Measurements from ENCODE around the gene DDX46. TPM values are rescaled to one million over a fixed set of nuclear protein-coding genes. Genes with fewer than 3 reads are reported as not detected.

DDX46 gene
- total RNA-seq, 1 donor from 2014 or later: 73.2 TPM

- peak; percentile 70 for DNase-seq (ENCODE audit: low spot score, unreplicated experiment)
- Mint-ChIP-seq H3K4me3 (ENCODE audit: low read depth) (peak within 1 kb of the TSS; percentile 93), H3K9me3 (ENCODE audit: low read depth) (no peaks in the 10 kb centered on the region), H3K4me1 (ENCODE audit: low read depth) (peaks cover 21% of the 10 kb centered on the region), H3K27ac (peak within 1 kb of the TSS; percentile 97), H3K36me3 (ENCODE audit: insufficient read depth) (peaks cover 3% of the 10 kb centered on the region), H3K27me3 (no peaks in the 10 kb centered on the region)
- no peak for TF ChIP-seq CTCF (IDR thresholded peaks at IDR 0.05; ENCODE audit: unreplicated experiment)
Measured at GRCh38 chr5:134873987-134874830, 115.6 kb downstream of the DDX46 start, which contains the start of gene TXNDC15. TSS of gene TXNDC15 (plus strand) at chr5:134874371. CDS start at chr5:134874428, 57 bp downstream.

DNA sequence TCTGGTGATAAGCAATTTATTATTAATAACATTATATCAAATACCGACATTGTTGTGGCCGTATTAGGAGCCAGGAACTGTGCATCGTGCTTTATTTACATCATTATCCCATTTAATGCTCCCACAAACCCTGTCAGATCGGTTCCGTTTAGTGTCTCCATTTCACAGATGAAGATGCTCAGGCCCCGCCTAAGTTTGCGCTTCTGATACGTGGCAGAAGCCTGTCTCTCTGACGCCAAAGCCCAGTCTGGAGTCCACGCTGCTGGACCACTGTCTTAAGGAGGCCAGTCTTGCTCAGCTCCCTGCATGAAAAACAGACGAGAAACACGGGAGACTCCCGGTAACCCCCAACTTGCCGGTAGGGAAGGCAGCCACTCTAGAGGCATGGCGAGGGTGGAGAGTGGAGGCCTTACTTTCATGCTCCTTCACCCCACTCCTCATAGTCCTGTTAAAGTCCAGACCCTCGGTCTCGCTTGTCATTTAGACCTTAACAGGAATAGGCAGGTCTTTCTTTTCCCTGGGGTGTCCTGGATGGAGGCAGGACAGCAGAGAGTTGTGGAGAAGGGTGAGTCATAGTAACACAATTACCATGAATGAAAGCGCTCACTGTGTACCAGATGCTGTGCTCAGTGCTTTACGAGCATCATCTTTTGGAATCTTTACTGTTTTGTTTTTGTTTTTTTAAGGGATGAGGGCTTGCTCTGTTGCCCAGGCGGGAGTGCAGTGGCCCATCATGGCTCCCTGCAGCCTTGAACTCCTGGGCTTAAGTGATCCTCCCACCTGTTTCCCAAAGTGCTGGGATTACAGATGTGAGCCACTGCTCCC is 116.5 kb downstream of the DDX46 start:
- DNase-seq (ENCODE audit: low spot score, unreplicated experiment): no peak
- peaks cover 4% of the 10 kb centered on the region for H3K36me3 Mint-ChIP-seq (ENCODE audit: insufficient read depth)
- H3K4me1 Mint-ChIP-seq (ENCODE audit: low read depth): peaks cover 25% of the 10 kb centered on the region
- no peaks in the 10 kb centered on the region for H3K9me3 Mint-ChIP-seq (ENCODE audit: low read depth)
- peak overlapping the region; percentile 97 for H3K27ac Mint-ChIP-seq
- H3K4me3 Mint-ChIP-seq (ENCODE audit: low read depth): peak overlapping the region; percentile 93
- no peaks in the 10 kb centered on the region for H3K27me3 Mint-ChIP-seq
- no peak for TF ChIP-seq CTCF (IDR thresholded peaks at IDR 0.05; ENCODE audit: unreplicated experiment)

GRCh38 chr5:134877159-134877558 is 118.6 kb downstream of the DDX46 start:
- Mint-ChIP-seq H3K27me3 (no peaks in the 10 kb centered on the region), H3K27ac (no peak overlapping the region), H3K36me3 (ENCODE audit: insufficient read depth) (peaks cover 8% of the 10 kb centered on the region), H3K9me3 (ENCODE audit: low read depth) (no peaks in the 10 kb centered on the region), H3K4me3 (ENCODE audit: low read depth) (no peak overlapping the region), H3K4me1 (ENCODE audit: low read depth) (peaks cover 29% of the 10 kb centered on the region)
- DNase-seq (ENCODE audit: low spot score, unreplicated experiment): no peak
- no peak for TF ChIP-seq CTCF (IDR thresholded peaks at IDR 0.05; ENCODE audit: unreplicated experiment)

DNA sequence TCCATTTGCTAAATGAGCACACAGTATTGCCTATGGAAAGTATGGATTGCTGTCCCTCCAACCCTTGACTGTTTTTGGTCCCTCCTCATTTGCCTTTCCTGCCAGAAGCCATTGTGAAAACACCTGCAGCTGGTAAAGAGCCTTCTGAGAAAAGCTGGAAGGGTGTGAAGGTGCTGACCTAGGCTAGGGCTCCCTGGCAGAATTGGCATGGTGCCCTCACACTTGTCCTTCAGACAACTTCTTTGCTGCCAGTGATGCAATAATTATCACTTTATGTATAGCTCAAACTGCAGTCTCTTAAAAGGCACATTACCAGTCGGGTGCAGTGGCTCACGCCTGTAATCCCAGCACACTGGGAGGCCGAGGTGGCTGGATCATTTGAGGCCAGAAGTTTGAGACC is 119.8 kb downstream of the DDX46 start:
- Mint-ChIP-seq H3K36me3 (ENCODE audit: insufficient read depth) (peaks cover 9% of the 10 kb centered on the region), H3K9me3 (ENCODE audit: low read depth) (no peaks in the 10 kb centered on the region), H3K4me1 (ENCODE audit: low read depth) (peaks cover 29% of the 10 kb centered on the region), H3K4me3 (ENCODE audit: low read depth) (no peak overlapping the region), H3K27ac (no peak overlapping the region), H3K27me3 (no peaks in the 10 kb centered on the region)
- no peak for TF ChIP-seq CTCF (IDR thresholded peaks at IDR 0.05; ENCODE audit: unreplicated experiment)
- DNase-seq (ENCODE audit: low spot score, unreplicated experiment): no peak

GRCh38 chr5:134879456-134879855 is 120.9 kb downstream of the DDX46 start:
- no peak for TF ChIP-seq CTCF (IDR thresholded peaks at IDR 0.05; ENCODE audit: unreplicated experiment)
- H3K4me1 Mint-ChIP-seq (ENCODE audit: low read depth): peaks cover 28% of the 10 kb centered on the region
- H3K27ac Mint-ChIP-seq: peak overlapping the region; percentile 49
- H3K27me3 Mint-ChIP-seq: no peaks in the 10 kb centered on the region
- H3K9me3 Mint-ChIP-seq (ENCODE audit: low read depth): no peaks in the 10 kb centered on the region
- H3K4me3 Mint-ChIP-seq (ENCODE audit: low read depth): no peak overlapping the region
- H3K36me3 Mint-ChIP-seq (ENCODE audit: insufficient read depth): peaks cover 9% of the 10 kb centered on the region
- no peak for DNase-seq (ENCODE audit: low spot score, unreplicated experiment)

Data from progenitor cell of endocrine pancreas (in vitro differentiated cells).